WTC11 (cell line): ENCODE data around the gene D2HGDH. TPM values are rescaled to one million over a fixed set of nuclear protein-coding genes. Genes with fewer than 3 reads are reported as not detected.

Source experiments
- ATAC-seq: fragments of 200-7000 bp; cut with Tn5 transposase; 2 replicates; pipeline ENCODE4 v1.10.0; 2021; ENCODE audit warnings: mild to moderate bottlenecking, moderate library complexity
- CTCF ChIA-PET: fragments of 300-600 bp; sonication (Branson Sonifier 250); formaldehyde crosslinking; loops from one replicate; lab custom pipeline; 2021; ENCODE audit warnings: antibody characterized with exemption; lab: Charles Lee
- POLR2A ChIA-PET: fragments of 350-600 bp; sonication (Branson Sonifier 250); formaldehyde crosslinking; loops from one replicate; lab custom pipeline; 2021; ENCODE audit warnings: antibody characterized with exemption; lab: Charles Lee
- DNase-seq: peaks from one replicate; pipeline ENCODE4 v3.0.0; 2021; ENCODE audit warnings: low spot score
- H3K27ac Mint-ChIP-seq: 2 replicates; pipeline ENCODE4 v1.8.0; 2021; ENCODE audit warnings: mixed read lengths
- H3K27me3 Mint-ChIP-seq: 2 replicates; pipeline ENCODE4 v1.8.0; 2021; ENCODE audit warnings: low read depth, mild to moderate bottlenecking, moderate library complexity, mixed read lengths
- H3K36me3 Mint-ChIP-seq: 2 replicates; pipeline ENCODE4 v1.8.0; 2021; ENCODE audit warnings: mixed read lengths
- H3K4me1 Mint-ChIP-seq: 2 replicates; pipeline ENCODE4 v1.8.0; 2022; ENCODE audit warnings: mixed read lengths
- H3K4me3 Mint-ChIP-seq: 2 replicates; pipeline ENCODE4 v1.8.0; 2021; ENCODE audit warnings: mild to moderate bottlenecking, moderate library complexity, mixed read lengths
- H3K9me3 Mint-ChIP-seq: 2 replicates; pipeline ENCODE4 v1.8.0; 2021; ENCODE audit warnings: mixed read lengths
- ATF1 ChIP-seq: sonication (generic); formaldehyde crosslinking; IDR thresholded peaks from 2 replicates; pipeline ENCODE4 v1.8.1; 2023; ENCODE audit warnings: mild to moderate bottlenecking, moderate library complexity, missing genetic modification reagents
- CREB1 ChIP-seq: sonication (generic); formaldehyde crosslinking; IDR thresholded peaks from 2 replicates; pipeline ENCODE4 v1.8.0; 2023; ENCODE audit warnings: mild to moderate bottlenecking, missing genetic modification reagents
- ESRRA ChIP-seq: sonication (generic); formaldehyde crosslinking; IDR thresholded peaks from 2 replicates; pipeline ENCODE4 v1.8.1; 2022; ENCODE audit warnings: mild to moderate bottlenecking, missing genetic modification reagents, borderline replicate concordance
- FOXK1 ChIP-seq: sonication (generic); formaldehyde crosslinking; IDR thresholded peaks from 2 replicates; pipeline ENCODE4 v1.8.0; 2022; ENCODE audit warnings: mild to moderate bottlenecking, moderate library complexity, missing genetic modification reagents
- GABPB1 ChIP-seq: sonication (generic); formaldehyde crosslinking; IDR thresholded peaks from 2 replicates; pipeline ENCODE4 v1.8.1; 2023; ENCODE audit warnings: mild to moderate bottlenecking, missing genetic modification reagents
- GTF2I ChIP-seq: fragments of 250-450 bp; sonication (Bioruptor Pico); conservative IDR thresholded peaks from 2 replicates; pipeline ENCODE4 v1.4.0; 2021; ENCODE audit warnings: mild to moderate bottlenecking
- MYBL2 ChIP-seq: sonication (generic); formaldehyde crosslinking; IDR thresholded peaks from 2 replicates; pipeline ENCODE4 v1.8.1; 2023; ENCODE audit warnings: mild to moderate bottlenecking, moderate library complexity, missing genetic modification reagents
- NR1H2 ChIP-seq: sonication (generic); formaldehyde crosslinking; IDR thresholded peaks from 2 replicates; pipeline ENCODE4 v1.9.0; 2021; ENCODE audit warnings: mild to moderate bottlenecking, moderate library complexity, missing genetic modification reagents
- OVOL2 ChIP-seq: fragments of 250-450 bp; sonication (Bioruptor Pico); IDR thresholded peaks from 2 replicates; pipeline ENCODE4 v1.9.0; 2021; ENCODE audit warnings: mild to moderate bottlenecking, borderline replicate concordance
- SOX15 ChIP-seq: fragments of 250-450 bp; sonication (Bioruptor Pico); IDR thresholded peaks from 2 replicates; pipeline ENCODE4 v1.9.0; 2021; ENCODE audit warnings: mild to moderate bottlenecking
- TCF7 ChIP-seq: sonication (generic); formaldehyde crosslinking; IDR thresholded peaks from 2 replicates; pipeline ENCODE4 v1.8.0; 2022; ENCODE audit warnings: mild to moderate bottlenecking, low read depth, missing genetic modification reagents, moderate library complexity
- TEAD4 ChIP-seq: sonication (generic); formaldehyde crosslinking; IDR thresholded peaks from 2 replicates; pipeline ENCODE4 v1.8.0; 2022; ENCODE audit warnings: mild to moderate bottlenecking, missing genetic modification reagents
- TP53 ChIP-seq: sonication (generic); formaldehyde crosslinking; IDR thresholded peaks from 2 replicates; pipeline ENCODE4 v1.8.1; 2023; ENCODE audit warnings: mild to moderate bottlenecking, missing genetic modification reagents
- ZNF219 ChIP-seq: sonication (generic); formaldehyde crosslinking; IDR thresholded peaks from 2 replicates; pipeline ENCODE4 v1.8.0; 2023; ENCODE audit warnings: missing genetic modification reagents, mild to moderate bottlenecking, borderline replicate concordance
- ZNF232 ChIP-seq: sonication (generic); formaldehyde crosslinking; IDR thresholded peaks from 2 replicates; pipeline ENCODE4 v1.8.0; 2022; ENCODE audit warnings: mild to moderate bottlenecking, missing genetic modification reagents
- total RNA-seq: library from RNA; stranded (reverse); gene quantifications from 3 replicates; pipeline ENCODE4 v1.2.3, GENCODE V29; 2021
- TF ChIP-seq, protein P1 (sequence below): fragments of 250-450 bp; sonication (Bioruptor Pico); IDR thresholded peaks from 2 replicates; pipeline ENCODE4 v1.9.0; 2021; ENCODE audit warnings: moderate library complexity, mild to moderate bottlenecking, inconsistent platforms, borderline replicate concordance
- TF ChIP-seq, protein P2 (sequence below): sonication (generic); formaldehyde crosslinking; IDR thresholded peaks from 2 replicates; pipeline ENCODE4 v1.8.0; 2022; ENCODE audit warnings: missing genetic modification reagents
- TF ChIP-seq, protein P3 (sequence below): sonication (generic); formaldehyde crosslinking; IDR thresholded peaks from 2 replicates; pipeline ENCODE4 v1.8.1; 2023; ENCODE audit warnings: mild to moderate bottlenecking, missing genetic modification reagents
- TF ChIP-seq, protein P4 (sequence below): sonication (generic); formaldehyde crosslinking; conservative IDR thresholded peaks from 2 replicates; pipeline ENCODE4 v1.8.1; 2022; ENCODE audit warnings: mild to moderate bottlenecking, missing genetic modification reagents
- TF ChIP-seq, protein P5 (sequence below): sonication (generic); formaldehyde crosslinking; IDR thresholded peaks from 2 replicates; pipeline ENCODE4 v1.8.0; 2022; ENCODE audit warnings: mild to moderate bottlenecking, missing genetic modification reagents

The D2HGDH gene
- total RNA-seq, 1 experiment from 2014 or later = 22.7 TPM

DNA sequence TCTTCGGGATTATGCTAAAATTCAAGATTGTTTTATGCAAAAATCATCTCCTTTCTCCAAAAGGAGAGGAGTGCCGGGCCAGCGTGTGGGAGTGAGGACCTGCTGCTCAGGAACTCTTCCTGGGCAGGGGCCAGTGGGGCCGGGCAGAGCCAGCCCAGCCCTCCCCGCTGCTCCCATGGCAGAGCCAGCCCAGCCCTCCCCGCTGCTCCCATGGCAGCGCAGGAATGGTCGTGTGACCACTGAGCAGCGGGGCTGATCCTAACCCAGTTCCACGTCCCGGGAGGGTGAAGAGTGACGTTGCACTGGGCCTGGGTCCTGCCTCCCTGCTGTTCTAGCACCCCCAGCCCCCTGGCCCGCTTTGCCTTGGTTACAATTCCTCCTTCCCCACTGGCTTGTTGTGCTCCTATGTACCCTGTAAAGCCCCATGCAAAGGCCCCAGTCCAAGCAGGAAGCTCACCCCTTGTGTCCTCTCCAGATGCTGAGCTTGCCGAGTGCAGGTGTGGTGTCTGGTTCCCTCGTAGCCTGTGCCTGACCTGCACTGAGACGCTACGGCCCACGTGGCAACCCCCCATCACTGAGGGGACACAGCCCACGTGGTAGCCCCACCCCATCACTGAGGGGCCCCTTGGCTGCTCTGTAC lies 63.1 kb downstream of the D2HGDH start:
- no peak for TF ChIP-seq FOXK1 (CRISPR knock-in tag)
- TF ChIP-seq ZNF219 (CRISPR knock-in tag) = no peak
- no peak for TF ChIP-seq TP53 (CRISPR knock-in tag)
- no peak for TF ChIP-seq ATF1 (CRISPR knock-in tag)
- TF ChIP-seq, protein P1, sequence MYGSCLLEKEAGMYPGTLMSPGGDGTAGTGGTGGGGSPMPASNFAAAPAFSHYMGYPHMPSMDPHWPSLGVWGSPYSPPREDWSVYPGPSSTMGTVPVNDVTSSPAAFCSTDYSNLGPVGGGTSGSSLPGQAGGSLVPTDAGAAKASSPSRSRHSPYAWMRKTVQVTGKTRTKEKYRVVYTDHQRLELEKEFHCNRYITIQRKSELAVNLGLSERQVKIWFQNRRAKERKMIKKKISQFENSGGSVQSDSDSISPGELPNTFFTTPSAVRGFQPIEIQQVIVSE (CRISPR knock-in tag) = no peak
- TF ChIP-seq TCF7 (CRISPR knock-in tag) = no peak; the same call in 1 of the 2 replicates
- TF ChIP-seq, all 79 proteins: peak for 0
- POLR2A ChIA-PET = no interaction called here
- CTCF ChIA-PET = no interaction called here
- Mint-ChIP-seq H3K4me3 (no peak overlapping the region), H3K36me3 (no peaks in the 10 kb centered on the region), H3K9me3 (peaks cover 3% of the 10 kb centered on the region; the same call in 1 of the 2 replicates), H3K27me3 (peaks cover under 1% of the 10 kb centered on the region), H3K27ac (no peak overlapping the region), H3K4me1 (peaks cover 9% of the 10 kb centered on the region)
- ATAC-seq = no peak
- no peak for DNase-seq

DNA sequence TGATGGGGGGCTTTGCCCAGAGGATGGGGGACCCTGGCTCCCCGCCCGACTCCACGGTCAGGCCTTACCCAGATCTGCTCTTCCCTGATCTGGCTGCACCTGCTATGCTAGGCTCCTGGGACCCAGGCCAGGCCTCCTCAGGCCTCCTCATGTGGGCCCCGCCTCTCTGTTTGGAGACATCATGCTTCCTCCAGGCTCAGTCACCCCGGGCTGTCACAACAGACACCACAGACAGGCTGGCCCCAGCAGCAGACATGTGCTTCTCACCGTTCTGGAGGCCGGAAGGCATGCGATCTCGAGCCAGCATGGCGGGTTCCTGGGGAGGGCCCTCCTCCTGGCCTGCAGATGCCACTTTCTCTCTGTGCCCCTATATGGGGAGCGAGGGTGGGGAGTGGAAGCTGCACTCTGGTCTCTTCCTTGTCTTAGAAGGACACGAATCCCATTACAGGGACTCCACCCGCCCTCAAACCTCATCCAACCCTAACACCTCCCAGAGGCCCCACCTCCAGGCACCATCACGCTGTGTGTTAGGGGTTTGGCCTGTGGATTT lies 63.7 kb downstream of the D2HGDH start:
- peaks cover 3% of the 10 kb centered on the region; the same call in 1 of the 2 replicates for H3K9me3 Mint-ChIP-seq
- ChIA-PET CTCF (no interaction called here), POLR2A (no interaction called here)
- H3K27ac Mint-ChIP-seq = no peak overlapping the region
- H3K4me3 Mint-ChIP-seq = no peak overlapping the region
- H3K27me3 Mint-ChIP-seq = peaks cover 7% of the 10 kb centered on the region
- no peaks in the 10 kb centered on the region for H3K36me3 Mint-ChIP-seq
- H3K4me1 Mint-ChIP-seq = peaks cover 3% of the 10 kb centered on the region
- peak; percentile 14 for DNase-seq
- no peak for TF ChIP-seq GABPB1 (CRISPR knock-in tag)
- no peak for TF ChIP-seq ZNF232 (CRISPR knock-in tag)
- TF ChIP-seq, protein P2, sequence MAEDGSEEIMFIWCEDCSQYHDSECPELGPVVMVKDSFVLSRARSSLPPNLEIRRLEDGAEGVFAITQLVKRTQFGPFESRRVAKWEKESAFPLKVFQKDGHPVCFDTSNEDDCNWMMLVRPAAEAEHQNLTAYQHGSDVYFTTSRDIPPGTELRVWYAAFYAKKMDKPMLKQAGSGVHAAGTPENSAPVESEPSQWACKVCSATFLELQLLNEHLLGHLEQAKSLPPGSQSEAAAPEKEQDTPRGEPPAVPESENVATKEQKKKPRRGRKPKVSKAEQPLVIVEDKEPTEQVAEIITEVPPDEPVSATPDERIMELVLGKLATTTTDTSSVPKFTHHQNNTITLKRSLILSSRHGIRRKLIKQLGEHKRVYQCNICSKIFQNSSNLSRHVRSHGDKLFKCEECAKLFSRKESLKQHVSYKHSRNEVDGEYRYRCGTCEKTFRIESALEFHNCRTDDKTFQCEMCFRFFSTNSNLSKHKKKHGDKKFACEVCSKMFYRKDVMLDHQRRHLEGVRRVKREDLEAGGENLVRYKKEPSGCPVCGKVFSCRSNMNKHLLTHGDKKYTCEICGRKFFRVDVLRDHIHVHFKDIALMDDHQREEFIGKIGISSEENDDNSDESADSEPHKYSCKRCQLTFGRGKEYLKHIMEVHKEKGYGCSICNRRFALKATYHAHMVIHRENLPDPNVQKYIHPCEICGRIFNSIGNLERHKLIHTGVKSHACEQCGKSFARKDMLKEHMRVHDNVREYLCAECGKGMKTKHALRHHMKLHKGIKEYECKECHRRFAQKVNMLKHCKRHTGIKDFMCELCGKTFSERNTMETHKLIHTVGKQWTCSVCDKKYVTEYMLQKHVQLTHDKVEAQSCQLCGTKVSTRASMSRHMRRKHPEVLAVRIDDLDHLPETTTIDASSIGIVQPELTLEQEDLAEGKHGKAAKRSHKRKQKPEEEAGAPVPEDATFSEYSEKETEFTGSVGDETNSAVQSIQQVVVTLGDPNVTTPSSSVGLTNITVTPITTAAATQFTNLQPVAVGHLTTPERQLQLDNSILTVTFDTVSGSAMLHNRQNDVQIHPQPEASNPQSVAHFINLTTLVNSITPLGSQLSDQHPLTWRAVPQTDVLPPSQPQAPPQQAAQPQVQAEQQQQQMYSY (CRISPR knock-in tag) = no peak
- TF ChIP-seq SOX15 (CRISPR knock-in tag) = no peak
- TF ChIP-seq OVOL2 = no peak
- TF ChIP-seq GTF2I (CRISPR knock-in tag) = no peak
- TF ChIP-seq MYBL2 (CRISPR knock-in tag) = no peak
- TF ChIP-seq, protein P3, sequence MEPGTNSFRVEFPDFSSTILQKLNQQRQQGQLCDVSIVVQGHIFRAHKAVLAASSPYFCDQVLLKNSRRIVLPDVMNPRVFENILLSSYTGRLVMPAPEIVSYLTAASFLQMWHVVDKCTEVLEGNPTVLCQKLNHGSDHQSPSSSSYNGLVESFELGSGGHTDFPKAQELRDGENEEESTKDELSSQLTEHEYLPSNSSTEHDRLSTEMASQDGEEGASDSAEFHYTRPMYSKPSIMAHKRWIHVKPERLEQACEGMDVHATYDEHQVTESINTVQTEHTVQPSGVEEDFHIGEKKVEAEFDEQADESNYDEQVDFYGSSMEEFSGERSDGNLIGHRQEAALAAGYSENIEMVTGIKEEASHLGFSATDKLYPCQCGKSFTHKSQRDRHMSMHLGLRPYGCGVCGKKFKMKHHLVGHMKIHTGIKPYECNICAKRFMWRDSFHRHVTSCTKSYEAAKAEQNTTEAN = no peak
- TF ChIP-seq, protein P4, sequence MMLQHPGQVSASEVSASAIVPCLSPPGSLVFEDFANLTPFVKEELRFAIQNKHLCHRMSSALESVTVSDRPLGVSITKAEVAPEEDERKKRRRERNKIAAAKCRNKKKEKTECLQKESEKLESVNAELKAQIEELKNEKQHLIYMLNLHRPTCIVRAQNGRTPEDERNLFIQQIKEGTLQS (CRISPR knock-in tag) = no peak
- TF ChIP-seq TEAD4 (CRISPR knock-in tag) = no peak
- TF ChIP-seq ESRRA (CRISPR knock-in tag) = no peak
- no peak for TF ChIP-seq TP53 (CRISPR knock-in tag)
- no peak for TF ChIP-seq NR1H2 (CRISPR knock-in tag)
- TF ChIP-seq, protein P5, sequence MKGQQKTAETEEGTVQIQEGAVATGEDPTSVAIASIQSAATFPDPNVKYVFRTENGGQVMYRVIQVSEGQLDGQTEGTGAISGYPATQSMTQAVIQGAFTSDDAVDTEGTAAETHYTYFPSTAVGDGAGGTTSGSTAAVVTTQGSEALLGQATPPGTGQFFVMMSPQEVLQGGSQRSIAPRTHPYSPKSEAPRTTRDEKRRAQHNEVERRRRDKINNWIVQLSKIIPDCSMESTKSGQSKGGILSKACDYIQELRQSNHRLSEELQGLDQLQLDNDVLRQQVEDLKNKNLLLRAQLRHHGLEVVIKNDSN (CRISPR knock-in tag) = no peak
- TF ChIP-seq, protein P1 (CRISPR knock-in tag) = no peak
- TF ChIP-seq CREB1 (CRISPR knock-in tag) = no peak
- no peak for ATAC-seq
